ENCODE measurements around the gene CNTD1. TPM values are rescaled to one million over a fixed set of nuclear protein-coding genes. Genes with fewer than 3 reads are reported as not detected.
A peak's percentile ranks its signal among the peaks of the same experiment; 100 is the strongest.

Gene CNTD1
- total and polyA plus RNA-seq, 2 experiments from 2014 or later, result 1.1 TPM; not detected in 1

- Mint-ChIP-seq H3K27ac (no peak overlapping the region), H3K9me3 (no peaks in the 10 kb centered on the region; the same call in 2 of the 3 replicates), H3K36me3 (ENCODE audit: low read depth) (peaks cover 24% of the 10 kb centered on the region), H3K4me3 (peak overlapping the region; percentile 72), H3K4me1 (peaks cover 24% of the 10 kb centered on the region), H3K27me3 (ENCODE audit: insufficient read depth, low read depth, poor library complexity) (peaks cover 44% of the 10 kb centered on the region)
- Histone ChIP-seq H3K9me2 (ENCODE audit: insufficient read depth) (no peaks in the 10 kb centered on the region), H3K4me2 (peak overlapping the region; percentile 93; the same call in 1 of the 2 replicates), H3K4me1 (ENCODE audit: insufficient read depth) (peaks cover 21% of the 10 kb centered on the region; the same call in 1 of the 2 replicates), H3K27me3 (ENCODE audit: insufficient read depth) (peaks cover 34% of the 10 kb centered on the region), H4K20me1 (replicated peaks; ENCODE audit: insufficient read depth) (no peaks in the 10 kb centered on the region), H3K4me3 (no peak overlapping the region), H3K27ac (ENCODE audit: low read depth) (no peak overlapping the region), H3F3A (replicated peaks; ENCODE audit: low read depth) (peaks cover 12% of the 10 kb centered on the region; the same call in 1 of the 2 replicates), H3K36me3 (ENCODE audit: insufficient read depth) (no peaks in the 10 kb centered on the region), H3K79me2 (replicated peaks; ENCODE audit: insufficient read depth) (no peaks in the 10 kb centered on the region), H2AFZ (no peak overlapping the region)
- ATAC-seq (no peak), DNase-seq (ENCODE audit: low spot score) (no peak)
- TF ChIP-seq ETS1 (IDR thresholded peaks at IDR 0.05), result no peak
- no peak for TF ChIP-seq EZH2phosphoT487 (IDR thresholded peaks at IDR 0.05; ENCODE audit: unreplicated experiment)
- no peak for TF ChIP-seq STAT1 (IDR thresholded peaks at IDR 0.05; ENCODE audit: unreplicated experiment)
- TF ChIP-seq CREB1 (CRISPR knock-in tag; IDR thresholded peaks at IDR 0.05; ENCODE audit: low read depth), result no peak
- no peak for TF ChIP-seq ZNF331 (CRISPR knock-in tag; IDR thresholded peaks at IDR 0.05; ENCODE audit: low read depth)
- TF ChIP-seq EZH2 (IDR thresholded peaks at IDR 0.05; ENCODE audit: low read depth, unreplicated experiment), result no peak
- TF ChIP-seq CTCF (conservative IDR thresholded peaks at IDR 0.05; ENCODE audit: low read depth in 2 of 2), result no peak
- no peak for TF ChIP-seq NANOG (IDR thresholded peaks at IDR 0.05; ENCODE audit: borderline replicate concordance)
- TF ChIP-seq ZNF114 (CRISPR knock-in tag; IDR thresholded peaks at IDR 0.05), result no peak
- no peak for TF ChIP-seq POLR2AphosphoS5 (IDR thresholded peaks at IDR 0.05; ENCODE audit: low read depth)
- no peak for TF ChIP-seq JUNB (IDR thresholded peaks at IDR 0.05; ENCODE audit: unreplicated experiment)
- no peak for TF ChIP-seq ZNF462 (CRISPR knock-in tag; IDR thresholded peaks at IDR 0.05)
- TF ChIP-seq, protein P1, sequence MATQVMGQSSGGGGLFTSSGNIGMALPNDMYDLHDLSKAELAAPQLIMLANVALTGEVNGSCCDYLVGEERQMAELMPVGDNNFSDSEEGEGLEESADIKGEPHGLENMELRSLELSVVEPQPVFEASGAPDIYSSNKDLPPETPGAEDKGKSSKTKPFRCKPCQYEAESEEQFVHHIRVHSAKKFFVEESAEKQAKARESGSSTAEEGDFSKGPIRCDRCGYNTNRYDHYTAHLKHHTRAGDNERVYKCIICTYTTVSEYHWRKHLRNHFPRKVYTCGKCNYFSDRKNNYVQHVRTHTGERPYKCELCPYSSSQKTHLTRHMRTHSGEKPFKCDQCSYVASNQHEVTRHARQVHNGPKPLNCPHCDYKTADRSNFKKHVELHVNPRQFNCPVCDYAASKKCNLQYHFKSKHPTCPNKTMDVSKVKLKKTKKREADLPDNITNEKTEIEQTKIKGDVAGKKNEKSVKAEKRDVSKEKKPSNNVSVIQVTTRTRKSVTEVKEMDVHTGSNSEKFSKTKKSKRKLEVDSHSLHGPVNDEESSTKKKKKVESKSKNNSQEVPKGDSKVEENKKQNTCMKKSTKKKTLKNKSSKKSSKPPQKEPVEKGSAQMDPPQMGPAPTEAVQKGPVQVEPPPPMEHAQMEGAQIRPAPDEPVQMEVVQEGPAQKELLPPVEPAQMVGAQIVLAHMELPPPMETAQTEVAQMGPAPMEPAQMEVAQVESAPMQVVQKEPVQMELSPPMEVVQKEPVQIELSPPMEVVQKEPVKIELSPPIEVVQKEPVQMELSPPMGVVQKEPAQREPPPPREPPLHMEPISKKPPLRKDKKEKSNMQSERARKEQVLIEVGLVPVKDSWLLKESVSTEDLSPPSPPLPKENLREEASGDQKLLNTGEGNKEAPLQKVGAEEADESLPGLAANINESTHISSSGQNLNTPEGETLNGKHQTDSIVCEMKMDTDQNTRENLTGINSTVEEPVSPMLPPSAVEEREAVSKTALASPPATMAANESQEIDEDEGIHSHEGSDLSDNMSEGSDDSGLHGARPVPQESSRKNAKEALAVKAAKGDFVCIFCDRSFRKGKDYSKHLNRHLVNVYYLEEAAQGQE (IDR thresholded peaks at IDR 0.05; ENCODE audit: unreplicated experiment), result no peak
Observed at GRCh38 chr17:42781639-42782165, 17.0 kb upstream of the CNTD1 start.
